ENCODE results near the gene NUCB2.

NUCB2 gene

DNA sequence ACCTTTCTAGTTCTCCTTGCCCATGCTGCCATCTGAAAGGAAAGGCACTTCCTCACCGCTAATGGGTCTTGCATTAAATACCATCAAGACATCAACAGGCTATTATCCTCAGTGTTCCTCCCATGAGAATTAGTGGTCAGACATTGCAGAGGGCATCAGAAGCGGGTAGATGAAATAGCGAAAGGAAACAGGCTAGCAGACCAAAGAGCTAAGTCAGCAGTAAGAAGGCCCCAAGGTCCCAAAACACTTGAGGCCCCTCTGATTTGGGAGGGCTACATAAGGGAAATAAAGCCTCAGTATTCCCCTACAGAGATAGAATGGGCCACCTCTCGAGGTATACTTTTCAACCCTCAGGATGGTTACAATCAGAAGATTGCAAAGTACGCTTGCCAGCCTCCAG, 99.0 kb downstream of the NUCB2 start:
- TF ChIP-seq, protein P1, sequence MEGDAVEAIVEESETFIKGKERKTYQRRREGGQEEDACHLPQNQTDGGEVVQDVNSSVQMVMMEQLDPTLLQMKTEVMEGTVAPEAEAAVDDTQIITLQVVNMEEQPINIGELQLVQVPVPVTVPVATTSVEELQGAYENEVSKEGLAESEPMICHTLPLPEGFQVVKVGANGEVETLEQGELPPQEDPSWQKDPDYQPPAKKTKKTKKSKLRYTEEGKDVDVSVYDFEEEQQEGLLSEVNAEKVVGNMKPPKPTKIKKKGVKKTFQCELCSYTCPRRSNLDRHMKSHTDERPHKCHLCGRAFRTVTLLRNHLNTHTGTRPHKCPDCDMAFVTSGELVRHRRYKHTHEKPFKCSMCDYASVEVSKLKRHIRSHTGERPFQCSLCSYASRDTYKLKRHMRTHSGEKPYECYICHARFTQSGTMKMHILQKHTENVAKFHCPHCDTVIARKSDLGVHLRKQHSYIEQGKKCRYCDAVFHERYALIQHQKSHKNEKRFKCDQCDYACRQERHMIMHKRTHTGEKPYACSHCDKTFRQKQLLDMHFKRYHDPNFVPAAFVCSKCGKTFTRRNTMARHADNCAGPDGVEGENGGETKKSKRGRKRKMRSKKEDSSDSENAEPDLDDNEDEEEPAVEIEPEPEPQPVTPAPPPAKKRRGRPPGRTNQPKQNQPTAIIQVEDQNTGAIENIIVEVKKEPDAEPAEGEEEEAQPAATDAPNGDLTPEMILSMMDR (conservative IDR thresholded peaks at IDR 0.05), result no peak
- TF ChIP-seq ZFX (IDR thresholded peaks at IDR 0.05), result no peak
- no peak overlapping the region for H3K27ac ChIP-seq

DNA sequence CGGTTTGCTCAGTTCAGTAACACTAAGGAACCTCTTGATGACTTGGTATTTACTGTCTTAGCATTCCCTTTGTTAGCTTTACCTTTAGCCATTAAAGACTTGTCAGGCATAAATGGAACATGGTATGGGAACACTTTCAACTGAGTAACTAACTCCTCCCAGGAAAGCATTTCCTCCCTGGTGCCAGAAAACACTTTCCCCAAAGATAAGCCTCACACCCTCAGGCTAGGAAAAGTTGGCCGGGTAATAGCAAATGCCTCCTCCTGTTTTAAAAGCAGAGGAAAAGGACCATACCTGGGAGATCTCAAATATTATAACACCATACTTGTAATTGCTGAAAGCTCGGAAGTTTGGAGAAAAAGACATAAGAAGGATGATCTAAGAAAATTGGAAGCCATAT, 100.0 kb downstream of the NUCB2 start:
- TF ChIP-seq, protein P1 (conservative IDR thresholded peaks at IDR 0.05), result no peak
- TF ChIP-seq ZFX (IDR thresholded peaks at IDR 0.05), result no peak
- H3K27ac ChIP-seq, result no peak overlapping the region

DNA sequence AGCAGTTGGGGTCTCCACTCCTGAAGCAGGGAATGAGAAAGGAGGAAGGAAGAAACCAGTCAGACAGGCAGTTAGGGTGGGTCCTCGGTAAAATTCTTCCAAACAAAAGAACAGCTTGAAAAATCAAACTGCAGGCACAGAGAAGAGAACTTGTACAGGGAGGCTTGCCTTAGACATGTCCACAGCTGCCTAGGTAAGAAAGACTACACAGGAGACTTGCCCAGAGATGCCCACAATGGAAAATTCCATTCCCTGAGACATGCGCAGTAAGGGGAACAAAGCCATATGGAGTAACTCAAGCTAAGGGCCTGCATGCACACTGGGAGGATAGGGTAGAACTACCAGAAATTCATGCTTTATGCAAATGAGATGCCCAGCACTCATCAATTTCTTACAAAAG, 102.1 kb downstream of the NUCB2 start:
- H3K27ac ChIP-seq, result no peak overlapping the region
- TF ChIP-seq, protein P1 (conservative IDR thresholded peaks at IDR 0.05), result no peak
- TF ChIP-seq ZFX (IDR thresholded peaks at IDR 0.05), result no peak

DNA sequence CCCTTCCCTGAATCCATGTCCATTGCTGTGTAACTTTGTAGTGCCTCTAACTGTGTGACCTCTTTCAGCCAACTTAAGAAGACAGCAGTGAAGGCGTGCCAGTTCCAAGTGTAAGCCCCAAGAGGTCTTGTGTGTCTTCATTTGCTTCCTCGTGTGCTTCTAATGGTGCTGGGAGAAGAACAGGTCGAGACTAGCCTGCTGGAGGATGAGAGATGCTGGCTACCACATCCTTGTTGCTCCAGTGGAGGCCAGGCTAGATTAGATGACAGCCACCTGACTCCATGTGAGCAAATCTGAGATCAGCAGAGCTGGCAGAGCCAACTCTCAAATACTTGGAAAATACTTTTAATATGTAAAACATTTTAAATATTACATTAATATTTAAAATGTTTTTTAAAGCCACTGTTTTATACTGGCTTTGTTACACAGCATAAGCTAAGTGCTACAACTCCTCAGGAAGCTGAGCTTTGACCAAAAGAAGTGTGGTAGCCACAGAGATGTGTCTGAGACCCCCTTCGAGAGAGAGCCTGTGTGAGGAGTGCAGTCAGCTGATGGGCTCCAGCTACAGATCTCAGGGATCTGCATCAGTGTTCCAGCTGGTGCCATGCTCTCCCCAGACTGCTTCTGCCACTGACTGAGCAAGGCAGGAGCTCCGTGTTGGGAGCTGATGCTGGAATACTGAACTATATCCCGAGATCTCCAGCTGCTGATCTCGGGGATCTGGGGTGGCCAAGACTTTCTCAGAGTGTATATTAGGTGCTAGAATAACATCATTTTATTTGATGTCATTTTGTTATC, 103.0 kb downstream of the NUCB2 start:
- H3K27ac ChIP-seq, result no peak overlapping the region
- TF ChIP-seq ZFX (IDR thresholded peaks at IDR 0.05), result no peak
- TF ChIP-seq, protein P1 (conservative IDR thresholded peaks at IDR 0.05), result no peak

DNA sequence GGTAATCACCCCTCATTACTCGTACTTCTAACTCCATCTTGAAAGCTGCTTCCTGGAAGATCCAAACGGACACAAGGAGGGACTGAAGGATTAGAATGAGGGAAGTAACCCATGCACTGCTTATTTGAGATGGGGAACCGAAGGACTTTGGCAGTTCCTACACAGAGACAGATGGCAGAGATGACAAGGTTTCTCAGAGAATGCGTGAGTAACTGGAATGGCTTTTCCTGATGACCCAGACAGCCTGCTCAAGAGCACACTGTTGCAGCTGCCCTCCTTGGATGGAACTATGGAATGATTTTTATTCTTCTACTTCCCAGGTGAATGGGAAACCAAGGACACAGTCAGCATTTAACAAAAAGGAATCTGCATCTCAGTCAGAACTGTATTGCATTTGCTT, 104.6 kb downstream of the NUCB2 start:
- TF ChIP-seq, protein P1 (conservative IDR thresholded peaks at IDR 0.05), result no peak
- no peak for TF ChIP-seq ZFX (IDR thresholded peaks at IDR 0.05)
- H3K27ac ChIP-seq, result no peak overlapping the region

Data from C4-2B (cell line).